Measurements from ENCODE around the gene C2.

Gene C2

DNA sequence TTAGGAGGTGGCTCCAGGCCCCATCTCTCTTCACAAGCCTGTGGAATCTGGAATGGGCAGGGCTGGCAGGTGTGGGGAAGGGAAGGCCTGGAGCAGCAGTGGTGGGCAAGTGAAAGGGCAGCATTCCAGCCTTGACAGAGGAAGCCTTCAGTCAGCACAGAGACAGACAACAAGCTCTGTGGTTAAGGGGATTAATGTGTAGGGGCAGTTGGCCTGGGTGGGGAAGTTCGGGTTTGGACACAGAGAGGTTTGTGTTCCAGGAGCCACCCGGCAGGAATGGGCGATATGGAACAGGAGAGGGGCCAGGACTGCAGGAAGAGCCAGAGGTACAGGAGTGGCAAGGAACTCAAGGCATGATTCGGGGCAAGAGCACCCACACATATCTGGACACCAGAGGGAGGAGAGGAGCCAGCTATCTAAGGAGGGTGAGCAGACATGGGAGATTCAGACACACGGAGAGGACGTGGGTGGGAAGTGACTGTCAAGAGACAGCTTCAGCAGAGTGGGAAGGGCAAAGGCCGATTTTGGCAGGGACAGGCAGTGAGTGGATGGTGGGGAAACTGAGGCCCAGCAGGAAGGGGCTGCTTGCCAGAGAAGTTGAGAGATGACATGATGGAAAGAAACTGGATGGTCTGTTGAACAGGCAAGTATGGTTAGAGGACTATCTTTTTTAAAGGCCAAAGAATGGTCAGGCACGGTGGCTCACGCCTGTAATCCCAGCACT is 46.2 kb upstream of the C2 start:
- TF ChIP-seq, protein P1, sequence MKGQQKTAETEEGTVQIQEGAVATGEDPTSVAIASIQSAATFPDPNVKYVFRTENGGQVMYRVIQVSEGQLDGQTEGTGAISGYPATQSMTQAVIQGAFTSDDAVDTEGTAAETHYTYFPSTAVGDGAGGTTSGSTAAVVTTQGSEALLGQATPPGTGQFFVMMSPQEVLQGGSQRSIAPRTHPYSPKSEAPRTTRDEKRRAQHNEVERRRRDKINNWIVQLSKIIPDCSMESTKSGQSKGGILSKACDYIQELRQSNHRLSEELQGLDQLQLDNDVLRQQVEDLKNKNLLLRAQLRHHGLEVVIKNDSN (IDR thresholded peaks at IDR 0.05), result no peak
- TF ChIP-seq CEBPB (IDR thresholded peaks at IDR 0.05) (no peak), CREB1 (IDR thresholded peaks at IDR 0.05; ENCODE audit: low read depth) (no peak), FOXM1 (IDR thresholded peaks at IDR 0.05; ENCODE audit: borderline replicate concordance, low read depth) (no peak), TAF1 (IDR thresholded peaks at IDR 0.05; ENCODE audit: low read depth) (no peak), ZBTB7A (IDR thresholded peaks at IDR 0.05; ENCODE audit: low read depth) (no peak), RAD21 (IDR thresholded peaks at IDR 0.05; ENCODE audit: low read depth) (no peak), TEAD4 (IDR thresholded peaks at IDR 0.05) (no peak), TCF12 (IDR thresholded peaks at IDR 0.05; ENCODE audit: low read depth) (no peak), EP300 (IDR thresholded peaks at IDR 0.05; ENCODE audit: borderline replicate concordance) (no peak), YY1 (IDR thresholded peaks at IDR 0.05; ENCODE audit: low read depth) (no peak), EGR1 (IDR thresholded peaks at IDR 0.05) (no peak), NFIC (IDR thresholded peaks at IDR 0.05) (no peak)
- TF ChIP-seq, protein P2, sequence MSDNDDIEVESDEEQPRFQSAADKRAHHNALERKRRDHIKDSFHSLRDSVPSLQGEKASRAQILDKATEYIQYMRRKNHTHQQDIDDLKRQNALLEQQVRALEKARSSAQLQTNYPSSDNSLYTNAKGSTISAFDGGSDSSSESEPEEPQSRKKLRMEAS (IDR thresholded peaks at IDR 0.05), result no peak
- TF ChIP-seq, protein P3, sequence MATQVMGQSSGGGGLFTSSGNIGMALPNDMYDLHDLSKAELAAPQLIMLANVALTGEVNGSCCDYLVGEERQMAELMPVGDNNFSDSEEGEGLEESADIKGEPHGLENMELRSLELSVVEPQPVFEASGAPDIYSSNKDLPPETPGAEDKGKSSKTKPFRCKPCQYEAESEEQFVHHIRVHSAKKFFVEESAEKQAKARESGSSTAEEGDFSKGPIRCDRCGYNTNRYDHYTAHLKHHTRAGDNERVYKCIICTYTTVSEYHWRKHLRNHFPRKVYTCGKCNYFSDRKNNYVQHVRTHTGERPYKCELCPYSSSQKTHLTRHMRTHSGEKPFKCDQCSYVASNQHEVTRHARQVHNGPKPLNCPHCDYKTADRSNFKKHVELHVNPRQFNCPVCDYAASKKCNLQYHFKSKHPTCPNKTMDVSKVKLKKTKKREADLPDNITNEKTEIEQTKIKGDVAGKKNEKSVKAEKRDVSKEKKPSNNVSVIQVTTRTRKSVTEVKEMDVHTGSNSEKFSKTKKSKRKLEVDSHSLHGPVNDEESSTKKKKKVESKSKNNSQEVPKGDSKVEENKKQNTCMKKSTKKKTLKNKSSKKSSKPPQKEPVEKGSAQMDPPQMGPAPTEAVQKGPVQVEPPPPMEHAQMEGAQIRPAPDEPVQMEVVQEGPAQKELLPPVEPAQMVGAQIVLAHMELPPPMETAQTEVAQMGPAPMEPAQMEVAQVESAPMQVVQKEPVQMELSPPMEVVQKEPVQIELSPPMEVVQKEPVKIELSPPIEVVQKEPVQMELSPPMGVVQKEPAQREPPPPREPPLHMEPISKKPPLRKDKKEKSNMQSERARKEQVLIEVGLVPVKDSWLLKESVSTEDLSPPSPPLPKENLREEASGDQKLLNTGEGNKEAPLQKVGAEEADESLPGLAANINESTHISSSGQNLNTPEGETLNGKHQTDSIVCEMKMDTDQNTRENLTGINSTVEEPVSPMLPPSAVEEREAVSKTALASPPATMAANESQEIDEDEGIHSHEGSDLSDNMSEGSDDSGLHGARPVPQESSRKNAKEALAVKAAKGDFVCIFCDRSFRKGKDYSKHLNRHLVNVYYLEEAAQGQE (IDR thresholded peaks at IDR 0.05; ENCODE audit: low read depth), result no peak

- TF ChIP-seq CEBPB (IDR thresholded peaks at IDR 0.05) (no peak), EGR1 (IDR thresholded peaks at IDR 0.05) (no peak), RAD21 (IDR thresholded peaks at IDR 0.05; ENCODE audit: low read depth) (no peak), ZBTB7A (IDR thresholded peaks at IDR 0.05; ENCODE audit: low read depth) (no peak), TEAD4 (IDR thresholded peaks at IDR 0.05) (no peak), CREB1 (IDR thresholded peaks at IDR 0.05; ENCODE audit: low read depth) (no peak), TCF12 (IDR thresholded peaks at IDR 0.05; ENCODE audit: low read depth) (no peak)
These were observed 45.2 kb upstream of the C2 start for GRCh38 chr6:31882344-31882743.

- no peak for TF ChIP-seq NFIC (IDR thresholded peaks at IDR 0.05)
- TF ChIP-seq, protein P1 (IDR thresholded peaks at IDR 0.05), result no peak
- TF ChIP-seq TAF1 (IDR thresholded peaks at IDR 0.05; ENCODE audit: low read depth), result no peak
- TF ChIP-seq EP300 (IDR thresholded peaks at IDR 0.05; ENCODE audit: borderline replicate concordance), result no peak
- TF ChIP-seq RAD21 (IDR thresholded peaks at IDR 0.05; ENCODE audit: low read depth), result no peak
- TF ChIP-seq, protein P2 (IDR thresholded peaks at IDR 0.05), result no peak
- TF ChIP-seq EGR1 (IDR thresholded peaks at IDR 0.05), result no peak
- TF ChIP-seq CEBPB (IDR thresholded peaks at IDR 0.05), result no peak
- no peak for TF ChIP-seq TEAD4 (IDR thresholded peaks at IDR 0.05)
- no peak for TF ChIP-seq TCF12 (IDR thresholded peaks at IDR 0.05; ENCODE audit: low read depth)
These were observed 43.8 kb upstream of the C2 start for GRCh38 chr6:31883676-31884075.

- TF ChIP-seq TCF12 (IDR thresholded peaks at IDR 0.05; ENCODE audit: low read depth), result no peak
- TF ChIP-seq, protein P2 (IDR thresholded peaks at IDR 0.05), result no peak
- no peak for TF ChIP-seq EP300 (IDR thresholded peaks at IDR 0.05; ENCODE audit: borderline replicate concordance)
- no peak for TF ChIP-seq YY1 (IDR thresholded peaks at IDR 0.05; ENCODE audit: low read depth)
- TF ChIP-seq TEAD4 (IDR thresholded peaks at IDR 0.05), result no peak
These were observed 42.9 kb upstream of the C2 start for GRCh38 chr6:31884528-31885035.

GRCh38 chr6:31886541-31886991 is 41.0 kb upstream of the C2 start:
- no peak for TF ChIP-seq RAD21 (IDR thresholded peaks at IDR 0.05; ENCODE audit: low read depth)
- TF ChIP-seq EGR1 (IDR thresholded peaks at IDR 0.05), result no peak
- no peak for TF ChIP-seq CEBPB (IDR thresholded peaks at IDR 0.05)
- no peak for TF ChIP-seq TCF12 (IDR thresholded peaks at IDR 0.05; ENCODE audit: low read depth)
- TF ChIP-seq, protein P3 (IDR thresholded peaks at IDR 0.05; ENCODE audit: low read depth), result no peak
- TF ChIP-seq, protein P1 (IDR thresholded peaks at IDR 0.05), result no peak
- no peak for TF ChIP-seq FOXM1 (IDR thresholded peaks at IDR 0.05; ENCODE audit: borderline replicate concordance, low read depth)
- no peak for TF ChIP-seq TAF1 (IDR thresholded peaks at IDR 0.05; ENCODE audit: low read depth)
- no peak for TF ChIP-seq YY1 (IDR thresholded peaks at IDR 0.05; ENCODE audit: low read depth)
